IPS-18c (cell line): Measurements from ENCODE around the gene VASH2.

ENCODE experiments used
- H3K4me3 ChIP-seq: 2 replicates; pipeline ENCODE4 v1.7.0; 2013; ENCODE audit warnings: low read depth, mild to moderate bottlenecking, low read length, moderate library complexity; ENCODE audit not compliant: insufficient read depth
- H3K9me3 ChIP-seq: one replicate; pipeline ENCODE4 v1.6.1; 2013; ENCODE audit warnings: mild to moderate bottlenecking, low read length, moderate library complexity; ENCODE audit not compliant: control insufficient read depth, insufficient read depth

VASH2 gene

DNA sequence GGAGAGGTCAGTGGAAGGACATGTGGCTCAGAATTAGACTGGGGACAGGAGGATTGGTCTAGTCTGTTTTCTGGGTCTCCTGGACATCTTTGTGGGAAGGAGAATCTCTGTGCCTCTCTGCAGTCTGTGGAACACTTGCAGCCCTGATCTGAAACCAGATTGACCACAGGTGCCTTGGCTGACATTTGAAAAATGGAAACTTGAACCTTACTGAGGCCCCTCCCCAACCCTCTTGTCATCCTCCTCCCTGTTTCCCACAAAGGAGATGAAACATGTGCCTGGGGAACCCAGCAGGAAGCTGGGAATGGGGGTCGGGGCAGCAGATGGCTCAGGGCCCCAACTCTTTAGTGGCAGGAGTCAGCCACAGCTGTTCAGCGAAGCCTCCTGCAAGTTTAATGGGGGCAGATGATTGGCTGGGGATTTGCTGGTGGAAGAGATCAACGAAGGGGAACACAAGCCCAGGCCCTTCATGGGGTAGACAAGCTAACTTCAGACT is 18.1 kb downstream of the VASH2 start:
- H3K4me3 ChIP-seq, result no peak overlapping the region
- no peaks in the 10 kb centered on the region for H3K9me3 ChIP-seq

DNA sequence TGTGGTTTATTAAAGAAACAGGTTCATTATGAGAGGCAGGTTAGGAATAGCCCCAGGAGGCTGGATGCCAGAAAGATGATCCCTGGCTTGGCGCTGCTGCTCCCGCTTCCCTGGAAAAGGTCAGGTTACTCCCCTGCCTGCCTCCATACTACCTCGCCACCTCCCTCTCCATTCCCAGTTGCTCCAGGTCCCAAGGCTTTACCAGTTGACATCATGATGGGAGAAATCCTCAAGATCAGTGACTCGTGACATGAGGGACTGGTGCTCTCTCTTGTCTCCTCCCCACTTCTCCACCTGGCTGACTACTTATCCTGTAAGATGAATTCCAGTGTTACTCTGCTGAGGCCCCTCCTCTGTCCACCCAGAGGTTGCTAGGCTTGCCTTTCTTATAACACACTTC is 19.7 kb downstream of the VASH2 start:
- Histone ChIP-seq H3K9me3 (no peaks in the 10 kb centered on the region), H3K4me3 (no peak overlapping the region)

DNA sequence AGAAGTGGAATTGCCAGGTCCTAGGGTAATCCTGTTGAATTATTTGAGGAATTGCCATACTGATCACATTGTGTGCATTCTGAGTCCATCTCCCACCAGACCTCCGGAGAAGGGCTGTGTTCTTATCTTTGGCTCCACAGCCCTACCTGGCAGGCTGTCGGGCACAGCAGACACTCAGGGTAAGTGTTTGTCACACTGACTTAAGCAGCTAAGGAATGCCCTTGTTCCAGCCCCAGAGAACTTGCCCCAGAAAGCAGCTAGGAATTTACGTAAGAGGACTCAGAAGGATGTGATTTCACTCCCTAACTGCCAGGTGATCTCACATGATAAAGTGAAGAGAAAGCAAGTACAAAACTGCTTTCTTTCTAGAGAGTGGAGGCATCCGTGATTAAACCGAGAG is 21.0 kb downstream of the VASH2 start:
- no peaks in the 10 kb centered on the region for H3K9me3 ChIP-seq
- no peak overlapping the region for H3K4me3 ChIP-seq

DNA sequence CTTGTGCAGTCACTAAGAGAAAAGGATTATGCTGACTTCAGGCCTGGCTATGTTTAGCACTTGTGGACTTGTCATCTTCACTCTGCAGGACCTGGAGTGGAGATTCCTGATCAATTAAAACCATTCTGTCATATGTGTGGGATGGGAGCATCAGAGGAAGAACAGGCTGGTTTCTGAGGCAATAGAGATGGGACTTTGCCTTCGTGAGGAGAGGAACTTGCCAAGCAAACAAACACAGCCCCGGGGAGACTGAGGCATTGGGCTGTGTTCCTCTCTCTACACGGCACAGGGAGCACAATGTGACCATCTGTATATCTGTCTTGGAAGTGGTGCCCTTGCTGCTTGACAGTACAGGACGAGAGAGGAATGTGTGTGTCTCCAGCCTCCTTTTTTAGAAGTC is 23.1 kb downstream of the VASH2 start:
- no peaks in the 10 kb centered on the region for H3K9me3 ChIP-seq
- no peak overlapping the region for H3K4me3 ChIP-seq

DNA sequence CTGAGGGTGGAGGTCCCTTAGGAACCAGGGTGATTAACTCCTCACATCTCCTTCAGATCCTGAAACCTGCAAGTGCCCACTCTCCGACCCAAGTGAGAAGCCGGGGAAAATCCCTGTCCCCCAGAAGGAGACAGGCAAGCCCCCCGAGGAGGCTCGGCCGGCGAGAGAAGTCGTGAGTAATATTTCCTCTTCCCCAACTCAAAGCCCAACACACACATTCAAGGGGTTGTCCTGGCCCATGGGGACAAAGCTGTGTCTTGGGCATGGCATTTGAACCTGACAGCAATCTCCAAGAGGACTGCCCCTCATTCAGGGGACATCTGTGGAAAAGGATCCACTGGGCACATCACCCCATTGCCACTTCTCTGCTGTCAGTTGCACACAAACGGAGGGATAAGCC is 23.6 kb downstream of the VASH2 start:
- H3K9me3 ChIP-seq, result no peaks in the 10 kb centered on the region
- no peak overlapping the region for H3K4me3 ChIP-seq

GRCh38 chr1:212974711-212975110 is 24.4 kb downstream of the VASH2 start:
- no peak overlapping the region for H3K4me3 ChIP-seq
- H3K9me3 ChIP-seq, result no peaks in the 10 kb centered on the region

GRCh38 chr1:212975111-212975918 is 25.0 kb downstream of the VASH2 start:
- Histone ChIP-seq H3K4me3 (no peak overlapping the region), H3K9me3 (no peaks in the 10 kb centered on the region)

DNA sequence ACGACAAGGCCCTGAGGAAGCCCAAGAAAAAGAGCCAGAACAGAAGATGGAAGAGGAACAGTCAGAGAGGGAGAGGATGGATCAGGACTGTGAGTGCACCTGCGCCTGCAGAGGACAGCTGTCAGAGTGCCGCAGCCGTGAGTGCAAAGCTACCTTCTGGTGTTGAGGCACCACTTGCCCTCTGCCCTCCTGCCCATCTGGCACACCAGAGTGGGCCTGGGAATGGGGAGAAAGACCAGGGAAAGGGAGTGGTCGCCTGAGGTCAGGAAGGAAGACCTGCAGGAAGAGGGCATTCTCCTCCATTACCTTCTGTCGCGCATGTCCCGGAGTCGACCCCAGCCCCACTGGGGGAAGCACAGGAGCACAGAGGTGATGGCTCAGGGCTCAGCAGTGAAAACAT is 26.2 kb downstream of the VASH2 start:
- Histone ChIP-seq H3K9me3 (no peaks in the 10 kb centered on the region), H3K4me3 (no peak overlapping the region)

GRCh38 chr1:212977781-212978645 is 27.7 kb downstream of the VASH2 start:
- H3K9me3 ChIP-seq, result no peaks in the 10 kb centered on the region
- H3K4me3 ChIP-seq, result no peak overlapping the region; the same call in 1 of the 2 replicates

GRCh38 chr1:212979340-212980122 is 29.2 kb downstream of the VASH2 start:
- no peak overlapping the region for H3K4me3 ChIP-seq

GRCh38 chr1:212980123-212980785 is 29.9 kb downstream of the VASH2 start:
- Histone ChIP-seq H3K9me3 (no peaks in the 10 kb centered on the region), H3K4me3 (no peak overlapping the region)

More at GRCh38 chr1:212979340-212980122, 29.2 kb downstream of the VASH2 start:
- H3K9me3 ChIP-seq, result no peaks in the 10 kb centered on the region

DNA sequence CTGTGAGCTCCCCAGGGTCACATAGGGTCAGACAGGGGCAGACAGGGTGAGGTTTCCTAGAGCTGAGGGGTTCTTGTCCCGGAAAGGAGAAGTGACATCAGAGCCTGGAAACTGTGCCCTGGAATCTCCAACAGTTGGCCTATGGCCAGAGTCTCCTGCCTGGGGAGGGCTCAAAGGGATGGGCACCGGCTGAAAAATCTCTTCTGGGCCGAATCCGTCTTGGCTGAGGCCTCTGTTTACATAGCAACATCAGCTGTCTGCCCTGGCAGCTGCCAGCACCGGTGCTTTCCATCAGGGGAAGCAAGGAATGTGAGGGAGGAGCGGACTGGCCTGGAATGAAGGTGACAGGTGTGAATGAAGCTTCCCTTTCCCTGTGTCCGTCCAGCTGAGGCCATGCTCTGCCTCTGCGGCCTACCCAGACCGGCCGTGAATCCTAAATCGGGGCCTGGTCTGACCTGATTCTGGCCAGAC is 30.7 kb downstream of the VASH2 start:
- no peaks in the 10 kb centered on the region for H3K9me3 ChIP-seq

DNA sequence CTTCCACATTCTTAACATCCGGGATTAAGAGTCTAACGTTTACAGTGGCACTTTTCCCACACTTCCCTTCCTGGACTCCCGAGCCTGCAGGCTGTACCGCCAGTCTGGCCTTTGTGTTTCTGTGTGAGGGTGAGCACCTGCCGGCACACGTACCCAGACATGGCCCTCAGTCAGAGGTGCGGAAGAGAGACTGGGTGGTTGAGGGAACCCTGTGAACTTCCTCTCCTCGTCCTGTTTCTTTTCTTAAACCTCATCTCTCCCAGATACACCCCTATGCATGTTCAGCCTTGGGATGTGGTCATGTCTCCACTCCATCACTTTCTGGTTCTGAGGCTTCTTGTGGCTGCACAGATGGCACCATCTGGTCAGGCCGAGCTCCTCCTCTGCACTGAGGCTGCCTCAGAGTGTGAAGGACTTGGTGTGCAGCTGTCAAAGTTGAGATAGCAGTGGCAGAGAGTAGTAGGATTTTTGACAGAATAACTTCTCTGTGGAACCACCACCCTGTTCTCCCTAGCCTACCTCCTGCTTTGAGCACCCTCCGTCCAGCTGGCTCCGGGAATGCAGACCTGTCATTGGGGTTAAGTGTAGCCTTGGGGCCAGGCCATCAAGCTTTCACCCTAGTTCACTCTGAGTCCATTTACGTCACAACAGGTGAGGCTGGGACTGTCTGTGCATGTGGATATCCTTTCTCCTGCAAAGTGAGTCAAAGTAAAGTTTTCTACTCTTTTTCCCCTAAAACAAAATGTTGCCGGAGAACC is 31.4 kb downstream of the VASH2 start:
- Histone ChIP-seq H3K9me3 (no peaks in the 10 kb centered on the region), H3K4me3 (no peak overlapping the region)

More for the DNA sequence above, 30.7 kb downstream of the VASH2 start:
- no peak overlapping the region for H3K4me3 ChIP-seq

DNA sequence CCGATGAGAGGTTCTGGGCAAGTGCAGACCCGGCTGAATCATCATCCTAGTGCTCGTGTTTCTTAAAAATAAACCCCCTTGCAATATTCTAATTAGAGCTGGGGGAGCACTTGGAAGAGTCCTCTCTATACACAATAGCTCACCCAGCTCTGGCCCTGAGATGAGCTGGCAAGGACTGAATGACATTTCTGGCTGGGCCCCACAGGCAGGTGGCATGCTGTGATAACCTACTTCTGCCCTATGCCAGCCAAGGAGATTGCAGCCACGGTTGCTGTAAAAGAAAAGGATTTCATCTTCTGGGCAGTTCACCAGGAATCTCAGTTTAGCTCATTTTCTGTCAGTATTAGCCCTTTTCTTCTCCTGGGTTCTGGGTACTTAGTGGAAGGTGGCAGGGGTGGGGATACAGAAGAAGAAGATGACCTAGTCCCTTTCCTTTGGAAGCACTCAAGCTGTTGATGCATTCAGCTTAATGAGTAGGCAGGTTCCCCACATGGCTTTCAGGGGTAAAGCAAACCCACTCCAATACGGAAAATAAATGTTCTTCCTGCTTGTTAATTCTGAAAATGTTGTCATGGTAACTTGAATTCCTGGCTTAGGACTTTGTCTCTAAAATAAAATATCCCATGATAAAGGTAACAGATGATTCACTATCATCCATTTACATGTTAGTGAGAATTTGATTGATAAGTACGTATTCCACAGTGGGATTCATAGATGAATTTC is 32.2 kb downstream of the VASH2 start:
- Histone ChIP-seq H3K9me3 (no peaks in the 10 kb centered on the region), H3K4me3 (no peak overlapping the region)

DNA sequence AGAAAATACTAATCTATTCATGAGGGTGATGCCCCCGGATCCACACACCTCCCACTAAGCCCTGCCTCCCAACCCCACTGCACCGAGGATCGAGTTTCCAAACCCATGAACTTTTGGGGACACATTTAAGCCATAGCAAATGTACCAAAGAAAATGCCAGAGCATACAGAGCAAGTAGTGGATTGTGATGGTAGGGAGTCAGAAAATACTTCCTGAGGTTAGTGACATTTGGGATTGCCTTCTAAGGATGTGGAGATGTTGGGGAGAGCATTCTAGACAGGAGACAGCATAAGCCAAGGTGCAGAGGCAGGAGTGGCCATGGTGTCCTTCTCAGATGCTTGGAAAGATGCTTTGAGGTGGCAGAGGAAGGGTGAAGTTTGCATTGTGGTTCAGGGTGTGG is 33.1 kb downstream of the VASH2 start:
- H3K4me3 ChIP-seq, result no peak overlapping the region
- H3K9me3 ChIP-seq, result no peaks in the 10 kb centered on the region
